Hepatocyte (in vitro differentiated cells): ENCODE measurements around the gene TTC23.

Experiments used
- EZH2 ChIP-seq: fragments of 200-600 bp; sonication (generic); IDR thresholded peaks from 2 replicates; pipeline ENCODE4 v1.6.1; 2016; ENCODE audit warnings: antibody characterized with exemption, mild to moderate bottlenecking, borderline replicate concordance
- EZH2phosphoT487 ChIP-seq: fragments of 200-600 bp; sonication (generic); IDR thresholded peaks from one replicate; pipeline ENCODE4 v1.6.1; 2018; ENCODE audit warnings: antibody characterized with exemption, mild to moderate bottlenecking, low read depth, moderate library complexity; ENCODE audit not compliant: unreplicated experiment, severe bottlenecking
- TF ChIP-seq, protein P1 (sequence below): fragments of 200-600 bp; sonication (generic); IDR thresholded peaks from 2 replicates; pipeline ENCODE4 v1.5.1; 2016; ENCODE audit warnings: antibody characterized with exemption, mild to moderate bottlenecking; ENCODE audit not compliant: poor library complexity

DNA sequence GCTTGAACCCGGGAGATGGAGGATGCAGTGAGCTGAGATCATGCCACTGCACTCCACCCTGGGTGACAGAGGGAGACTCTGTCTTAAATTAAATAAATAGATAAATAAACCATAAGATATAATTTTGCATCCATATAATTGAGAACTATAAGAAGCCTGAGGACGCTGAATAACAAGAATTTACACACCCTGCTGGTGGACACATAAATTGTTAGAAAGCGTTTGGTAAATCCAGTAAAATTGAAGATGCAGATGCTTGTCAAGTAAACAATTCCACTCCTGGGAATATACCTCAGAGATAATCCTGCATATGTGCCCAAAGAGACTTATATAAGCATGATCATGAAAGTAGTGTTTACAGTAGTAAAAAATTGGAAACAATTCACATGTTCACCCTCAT, 41.7 kb downstream of the TTC23 start:
- TF ChIP-seq EZH2phosphoT487 (no peak), EZH2 (no peak)
- TF ChIP-seq, protein P1, sequence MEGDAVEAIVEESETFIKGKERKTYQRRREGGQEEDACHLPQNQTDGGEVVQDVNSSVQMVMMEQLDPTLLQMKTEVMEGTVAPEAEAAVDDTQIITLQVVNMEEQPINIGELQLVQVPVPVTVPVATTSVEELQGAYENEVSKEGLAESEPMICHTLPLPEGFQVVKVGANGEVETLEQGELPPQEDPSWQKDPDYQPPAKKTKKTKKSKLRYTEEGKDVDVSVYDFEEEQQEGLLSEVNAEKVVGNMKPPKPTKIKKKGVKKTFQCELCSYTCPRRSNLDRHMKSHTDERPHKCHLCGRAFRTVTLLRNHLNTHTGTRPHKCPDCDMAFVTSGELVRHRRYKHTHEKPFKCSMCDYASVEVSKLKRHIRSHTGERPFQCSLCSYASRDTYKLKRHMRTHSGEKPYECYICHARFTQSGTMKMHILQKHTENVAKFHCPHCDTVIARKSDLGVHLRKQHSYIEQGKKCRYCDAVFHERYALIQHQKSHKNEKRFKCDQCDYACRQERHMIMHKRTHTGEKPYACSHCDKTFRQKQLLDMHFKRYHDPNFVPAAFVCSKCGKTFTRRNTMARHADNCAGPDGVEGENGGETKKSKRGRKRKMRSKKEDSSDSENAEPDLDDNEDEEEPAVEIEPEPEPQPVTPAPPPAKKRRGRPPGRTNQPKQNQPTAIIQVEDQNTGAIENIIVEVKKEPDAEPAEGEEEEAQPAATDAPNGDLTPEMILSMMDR: no peak
